ENCODE data around the gene DPYSL5.
A peak's percentile ranks its signal among the peaks of the same experiment; 100 is the strongest.

DPYSL5 gene

GRCh38 chr2:26975656-26976055 lies 127.7 kb downstream of the DPYSL5 start:
- no peaks in the 10 kb centered on the region for H3K9me3 Mint-ChIP-seq
- H3K4me3 Mint-ChIP-seq, result no peak overlapping the region
- DNase-seq, result no peak
- H3K27me3 Mint-ChIP-seq, result peaks cover 17 to 34% of the 10 kb centered on the region in 2 donors
- peaks cover 5 to 8% of the 10 kb centered on the region in 2 donors for H3K4me1 Mint-ChIP-seq
- no peaks in the 10 kb centered on the region for H3K36me3 Mint-ChIP-seq
- H3K27ac Mint-ChIP-seq, result no peak overlapping the region
- no peak for ATAC-seq (replicated peaks)

- DNase-seq, result no peak
- H3K27ac Mint-ChIP-seq, result no peak overlapping the region
- no peak overlapping the region for H3K4me3 Mint-ChIP-seq
- H3K4me1 Mint-ChIP-seq, result peaks cover 2 to 3% of the 10 kb centered on the region in 2 donors
- ATAC-seq (replicated peaks), result no peak
- no peaks in the 10 kb centered on the region for H3K9me3 Mint-ChIP-seq
- peaks cover 13 to 34% of the 10 kb centered on the region in 2 donors for H3K27me3 Mint-ChIP-seq
- no peaks in the 10 kb centered on the region for H3K36me3 Mint-ChIP-seq
Measured at GRCh38 chr2:26976237-26976636, 128.3 kb downstream of the DPYSL5 start.

- no peaks in the 10 kb centered on the region for H3K36me3 Mint-ChIP-seq
- no peak for DNase-seq
Measured at GRCh38 chr2:26977012-26977411, 129.1 kb downstream of the DPYSL5 start.

GRCh38 chr2:26978061-26978596 lies 130.2 kb downstream of the DPYSL5 start:
- H3K27ac Mint-ChIP-seq, result no peak overlapping the region
- H3K9me3 Mint-ChIP-seq, result no peaks in the 10 kb centered on the region
- DNase-seq (no peak), ATAC-seq (replicated peaks) (no peak)
- H3K4me1 Mint-ChIP-seq, result no peaks in the 10 kb centered on the region
- H3K36me3 Mint-ChIP-seq, result no peaks in the 10 kb centered on the region
- H3K4me3 Mint-ChIP-seq, result no peak overlapping the region
- H3K27me3 Mint-ChIP-seq, result peaks cover 12 to 25% of the 10 kb centered on the region in 2 donors

More at GRCh38 chr2:26977012-26977411, 129.1 kb downstream of the DPYSL5 start:
- H3K9me3 Mint-ChIP-seq, result no peaks in the 10 kb centered on the region
- H3K27me3 Mint-ChIP-seq, result peaks cover 12 to 34% of the 10 kb centered on the region in 2 donors
- no peak for ATAC-seq (replicated peaks)
- H3K4me3 Mint-ChIP-seq, result no peak overlapping the region
- H3K4me1 Mint-ChIP-seq, result no peaks in the 10 kb centered on the region
- H3K27ac Mint-ChIP-seq, result no peak overlapping the region

GRCh38 chr2:26979741-26980140 lies 131.8 kb downstream of the DPYSL5 start:
- peaks cover 12 to 23% of the 10 kb centered on the region in 2 donors for H3K27me3 Mint-ChIP-seq

GRCh38 chr2:26980971-26981370 lies 133.0 kb downstream of the DPYSL5 start:
- peaks cover 12 to 16% of the 10 kb centered on the region in 2 donors for H3K27me3 Mint-ChIP-seq
- DNase-seq (no peak), ATAC-seq (replicated peaks) (no peak)
- no peaks in the 10 kb centered on the region for H3K9me3 Mint-ChIP-seq
- peaks cover 0 to 2% of the 10 kb centered on the region in 2 donors for H3K36me3 Mint-ChIP-seq
- no peak overlapping the region for H3K27ac Mint-ChIP-seq
- no peaks in the 10 kb centered on the region for H3K4me1 Mint-ChIP-seq
- no peak overlapping the region for H3K4me3 Mint-ChIP-seq

More at GRCh38 chr2:26979741-26980140, 131.8 kb downstream of the DPYSL5 start:
- Mint-ChIP-seq H3K9me3 (no peaks in the 10 kb centered on the region), H3K36me3 (peaks cover 0 to 2% of the 10 kb centered on the region in 2 donors), H3K4me3 (no peak overlapping the region), H3K4me1 (no peaks in the 10 kb centered on the region), H3K27ac (no peak overlapping the region)
- ATAC-seq (replicated peaks) (no peak), DNase-seq (no peak)

GRCh38 chr2:26982102-26982742 lies 134.3 kb downstream of the DPYSL5 start:
- H3K4me1 Mint-ChIP-seq, result no peaks in the 10 kb centered on the region
- no peaks in the 10 kb centered on the region for H3K9me3 Mint-ChIP-seq
- H3K4me3 Mint-ChIP-seq, result no peak overlapping the region
- H3K27ac Mint-ChIP-seq, result no peak overlapping the region
- H3K36me3 Mint-ChIP-seq, result peaks cover 0 to 2% of the 10 kb centered on the region in 2 donors
- DNase-seq (no peak), ATAC-seq (replicated peaks) (peak; percentile 79 to 83)
- H3K27me3 Mint-ChIP-seq, result peaks cover 12 to 23% of the 10 kb centered on the region in 2 donors

- DNase-seq (no peak), ATAC-seq (replicated peaks) (no peak)
- Mint-ChIP-seq H3K9me3 (no peaks in the 10 kb centered on the region), H3K27me3 (peaks cover 4 to 14% of the 10 kb centered on the region in 2 donors), H3K27ac (no peak overlapping the region), H3K4me3 (no peak overlapping the region), H3K4me1 (no peaks in the 10 kb centered on the region), H3K36me3 (peaks cover 0 to 2% of the 10 kb centered on the region in 2 donors)
Measured at GRCh38 chr2:26983746-26984145, 135.8 kb downstream of the DPYSL5 start.

GRCh38 chr2:26985807-26986206 lies 137.9 kb downstream of the DPYSL5 start:
- H3K4me3 Mint-ChIP-seq, result no peak overlapping the region
- no peaks in the 10 kb centered on the region for H3K4me1 Mint-ChIP-seq
- ATAC-seq (replicated peaks) (no peak), DNase-seq (no peak)
- H3K36me3 Mint-ChIP-seq, result peaks cover 0 to 2% of the 10 kb centered on the region in 2 donors
- peaks cover 0 to 8% of the 10 kb centered on the region in 2 donors for H3K27me3 Mint-ChIP-seq
- no peak overlapping the region for H3K27ac Mint-ChIP-seq
- no peaks in the 10 kb centered on the region for H3K9me3 Mint-ChIP-seq

- Mint-ChIP-seq H3K4me3 (no peak overlapping the region), H3K4me1 (peaks cover 0 to 1% of the 10 kb centered on the region in 2 donors), H3K27ac (no peak overlapping the region), H3K27me3 (peaks cover 0 to 8% of the 10 kb centered on the region in 2 donors), H3K9me3 (no peaks in the 10 kb centered on the region), H3K36me3 (peaks cover 0 to 2% of the 10 kb centered on the region in 2 donors)
- ATAC-seq (replicated peaks), result no peak
- no peak for DNase-seq
Measured at GRCh38 chr2:26986576-26986975, 138.6 kb downstream of the DPYSL5 start.

- DNase-seq (no peak), ATAC-seq (replicated peaks) (no peak)
- Mint-ChIP-seq H3K27me3 (peaks cover 4 to 13% of the 10 kb centered on the region in 2 donors), H3K4me1 (peaks cover 0 to 1% of the 10 kb centered on the region in 2 donors), H3K4me3 (no peak overlapping the region), H3K9me3 (no peaks in the 10 kb centered on the region), H3K36me3 (peaks cover 0 to under 1% of the 10 kb centered on the region in 2 donors), H3K27ac (no peak overlapping the region)
Measured at GRCh38 chr2:26988058-26988860, 140.3 kb downstream of the DPYSL5 start.

- no peaks in the 10 kb centered on the region for H3K36me3 Mint-ChIP-seq
- peaks cover 4 to 13% of the 10 kb centered on the region in 2 donors for H3K27me3 Mint-ChIP-seq
- H3K4me3 Mint-ChIP-seq, result no peak overlapping the region
- H3K9me3 Mint-ChIP-seq, result no peaks in the 10 kb centered on the region
- H3K4me1 Mint-ChIP-seq, result peaks cover 0 to 1% of the 10 kb centered on the region in 2 donors
- no peak for DNase-seq
- no peak overlapping the region for H3K27ac Mint-ChIP-seq
- ATAC-seq (replicated peaks), result no peak
Measured at GRCh38 chr2:26989156-26989555, 141.2 kb downstream of the DPYSL5 start.

- H3K4me1 Mint-ChIP-seq, result peaks cover 0 to 1% of the 10 kb centered on the region in 2 donors
- no peaks in the 10 kb centered on the region for H3K9me3 Mint-ChIP-seq
- DNase-seq, result no peak
- ATAC-seq (replicated peaks), result no peak
- H3K27ac Mint-ChIP-seq, result no peak overlapping the region
- peaks cover 4 to 14% of the 10 kb centered on the region in 2 donors for H3K27me3 Mint-ChIP-seq
- H3K36me3 Mint-ChIP-seq, result no peaks in the 10 kb centered on the region
- no peak overlapping the region for H3K4me3 Mint-ChIP-seq
Measured at GRCh38 chr2:26991717-26992116, 143.8 kb downstream of the DPYSL5 start.

- ATAC-seq (replicated peaks) (no peak), DNase-seq (no peak)
- Mint-ChIP-seq H3K27ac (no peak overlapping the region), H3K9me3 (no peaks in the 10 kb centered on the region), H3K36me3 (no peaks in the 10 kb centered on the region), H3K4me3 (no peak overlapping the region), H3K4me1 (peaks cover 0 to 1% of the 10 kb centered on the region in 2 donors), H3K27me3 (peaks cover 4 to 13% of the 10 kb centered on the region in 2 donors)
Measured at GRCh38 chr2:26993768-26994167, 145.8 kb downstream of the DPYSL5 start.
